ENCODE data around the gene FRRS1.

Gene FRRS1

DNA sequence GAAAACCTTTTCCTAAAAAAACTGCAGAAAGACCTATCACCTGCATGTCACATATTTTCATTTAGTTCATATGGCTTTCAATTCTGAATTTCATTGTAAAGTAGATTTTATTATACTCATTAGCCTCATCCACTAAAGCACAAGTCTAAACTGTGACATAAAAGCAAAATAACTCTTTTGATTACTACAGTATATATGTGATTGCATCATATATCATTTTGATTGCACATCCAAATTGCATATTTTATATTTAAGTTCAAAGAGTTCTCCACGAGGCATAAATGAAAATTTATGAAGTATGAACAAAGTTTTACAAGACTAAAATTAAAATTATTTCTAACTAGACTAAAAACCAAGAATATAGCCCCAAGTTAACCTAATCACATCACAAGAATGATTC lies 101.2 kb downstream of the FRRS1 start:
- no peaks in the 10 kb centered on the region for H3K9me3 Mint-ChIP-seq
- H3K27ac Mint-ChIP-seq, result no peak overlapping the region
- peaks cover 5% of the 10 kb centered on the region for H3K27me3 Mint-ChIP-seq
- no peaks in the 10 kb centered on the region for H3K4me1 Mint-ChIP-seq (ENCODE audit: low read depth)
- no peaks in the 10 kb centered on the region for H3K36me3 Mint-ChIP-seq (ENCODE audit: low read depth)
- no peak overlapping the region for H3K4me3 Mint-ChIP-seq

DNA sequence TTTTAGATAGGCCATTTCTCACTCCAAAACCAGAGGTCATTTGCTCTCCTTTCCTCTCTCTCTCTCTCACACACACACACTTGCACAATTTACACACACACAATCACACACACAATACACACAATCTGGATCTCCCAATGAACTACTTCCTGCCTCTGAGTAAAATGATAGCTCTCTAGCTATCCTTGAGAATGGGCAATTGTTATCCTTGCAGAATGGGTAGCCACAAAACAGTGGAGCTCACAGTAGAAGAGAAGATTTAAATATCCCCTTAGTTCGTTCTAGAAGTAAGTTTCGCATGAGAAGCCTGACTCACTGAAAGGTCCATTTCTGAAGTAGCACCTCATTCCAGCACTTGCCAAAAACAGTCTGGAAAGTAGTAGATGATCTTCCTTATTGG lies 102.9 kb downstream of the FRRS1 start:
- Mint-ChIP-seq H3K4me3 (no peak overlapping the region), H3K27me3 (peaks cover 9% of the 10 kb centered on the region), H3K9me3 (no peaks in the 10 kb centered on the region), H3K4me1 (ENCODE audit: low read depth) (no peaks in the 10 kb centered on the region), H3K36me3 (ENCODE audit: low read depth) (no peaks in the 10 kb centered on the region), H3K27ac (no peak overlapping the region)

DNA sequence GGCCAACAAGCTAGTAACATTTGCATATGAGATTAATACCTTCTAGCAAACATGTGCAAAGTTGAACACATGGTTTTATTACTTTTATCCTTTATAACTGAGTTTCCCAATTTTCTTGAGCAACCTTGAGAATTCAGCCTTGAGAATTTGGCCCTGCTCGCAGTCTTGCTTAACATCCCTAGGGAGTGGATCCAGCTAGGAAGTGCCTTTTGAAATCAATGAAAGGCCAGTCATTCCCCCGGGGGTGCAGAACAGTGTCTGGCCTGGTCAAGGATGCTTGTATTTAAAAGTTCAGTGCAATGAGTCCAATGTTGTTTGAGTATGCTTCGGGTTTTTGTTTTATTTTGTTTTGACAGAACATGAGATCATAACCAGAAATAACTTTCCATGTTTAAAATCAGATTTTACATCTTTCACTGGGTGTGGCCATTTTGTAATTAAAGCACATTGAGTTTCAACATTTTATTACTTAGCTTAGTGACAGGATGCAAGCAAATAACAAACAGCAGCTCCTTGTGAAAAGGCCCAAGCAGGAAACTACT lies 103.8 kb downstream of the FRRS1 start:
- peaks cover 8% of the 10 kb centered on the region for H3K27me3 Mint-ChIP-seq
- no peak overlapping the region for H3K4me3 Mint-ChIP-seq
- H3K9me3 Mint-ChIP-seq, result no peaks in the 10 kb centered on the region
- H3K4me1 Mint-ChIP-seq (ENCODE audit: low read depth), result no peaks in the 10 kb centered on the region
- H3K36me3 Mint-ChIP-seq (ENCODE audit: low read depth), result no peaks in the 10 kb centered on the region
- H3K27ac Mint-ChIP-seq, result no peak overlapping the region

DNA sequence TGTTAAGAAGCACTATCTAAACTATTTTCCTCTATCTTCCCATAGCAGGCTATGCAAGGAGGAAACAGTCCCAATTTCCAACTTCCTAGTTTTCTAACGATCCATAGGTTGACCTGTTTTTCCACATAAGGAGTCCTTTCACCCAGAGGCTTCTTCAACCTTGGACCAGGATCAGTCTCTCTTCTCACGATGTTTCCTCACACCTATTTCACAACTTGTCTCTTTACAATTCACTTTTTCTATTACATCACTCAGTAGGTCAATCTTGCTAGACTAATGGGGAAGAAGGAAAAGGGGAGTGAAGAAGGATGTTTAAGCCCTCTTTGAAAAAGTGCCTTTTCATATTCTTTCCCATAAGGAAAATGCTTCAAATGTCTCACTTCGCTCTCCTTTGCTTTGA lies 104.7 kb downstream of the FRRS1 start:
- Mint-ChIP-seq H3K27ac (no peak overlapping the region), H3K4me3 (no peak overlapping the region), H3K9me3 (no peaks in the 10 kb centered on the region), H3K36me3 (ENCODE audit: low read depth) (no peaks in the 10 kb centered on the region), H3K27me3 (peaks cover 4% of the 10 kb centered on the region), H3K4me1 (ENCODE audit: low read depth) (no peaks in the 10 kb centered on the region)

DNA sequence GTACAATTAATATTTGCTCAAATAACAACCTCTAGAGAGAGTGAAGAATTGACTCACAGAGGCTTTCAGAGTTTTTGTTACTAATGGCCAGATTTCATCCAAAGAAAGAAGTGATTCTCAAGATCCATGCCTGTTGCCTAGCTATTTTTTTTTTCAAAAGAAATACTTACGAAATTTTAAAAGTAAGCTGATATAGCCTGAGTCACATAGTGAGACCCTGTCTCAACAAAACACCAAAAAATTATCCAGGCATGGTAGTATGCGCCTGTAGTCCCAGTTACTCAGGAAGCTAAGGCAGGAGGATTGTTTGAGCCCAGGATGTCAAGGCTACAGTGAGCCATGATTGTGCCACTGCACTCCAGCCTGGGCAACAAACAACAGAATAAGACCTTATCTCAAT lies 105.9 kb downstream of the FRRS1 start:
- H3K4me3 Mint-ChIP-seq, result no peak overlapping the region
- H3K27me3 Mint-ChIP-seq, result peaks cover 4% of the 10 kb centered on the region
- no peaks in the 10 kb centered on the region for H3K4me1 Mint-ChIP-seq (ENCODE audit: low read depth)
- H3K9me3 Mint-ChIP-seq, result no peaks in the 10 kb centered on the region
- no peak overlapping the region for H3K27ac Mint-ChIP-seq
- no peaks in the 10 kb centered on the region for H3K36me3 Mint-ChIP-seq (ENCODE audit: low read depth)

DNA sequence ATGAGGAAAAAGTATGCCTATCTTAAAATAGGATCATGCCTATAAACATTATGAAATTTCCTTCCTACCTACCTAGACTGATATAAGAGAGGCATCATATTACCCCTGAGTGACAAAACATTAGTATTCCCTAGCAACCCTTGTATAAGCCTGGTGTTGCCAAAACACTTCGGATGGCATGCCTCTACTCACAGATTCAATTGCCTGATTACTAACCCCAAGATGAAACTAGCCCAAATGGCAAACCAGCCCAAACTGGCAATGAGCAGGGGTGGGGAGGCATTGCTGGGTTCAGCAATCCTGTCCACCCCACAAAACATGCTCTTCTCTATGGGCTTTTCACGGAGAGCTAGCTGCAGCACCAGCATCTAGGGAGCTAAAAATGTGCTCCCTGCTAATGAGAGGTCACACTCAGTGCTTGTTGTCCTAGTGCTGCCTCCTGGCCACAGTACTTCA lies 106.7 kb downstream of the FRRS1 start:
- H3K4me1 Mint-ChIP-seq (ENCODE audit: low read depth), result no peaks in the 10 kb centered on the region
- H3K27me3 Mint-ChIP-seq, result peaks cover 4% of the 10 kb centered on the region
- H3K9me3 Mint-ChIP-seq, result no peaks in the 10 kb centered on the region
- H3K4me3 Mint-ChIP-seq, result no peak overlapping the region
- H3K36me3 Mint-ChIP-seq (ENCODE audit: low read depth), result no peaks in the 10 kb centered on the region
- H3K27ac Mint-ChIP-seq, result no peak overlapping the region

All from stimulated activated naive CD8-positive, alpha-beta T cell treated with anti-CD3 and anti-CD28 coated beads, Interleukin-15, Interleukin-2, amounts not matched to agents 100 ng/mL and 50 ng/mL, for 24 hours (primary cell).